Neural cell (in vitro differentiated cells): ENCODE measurements around the gene POLE. TPM values are rescaled to one million over a fixed set of nuclear protein-coding genes. Genes with fewer than 3 reads are reported as not detected.

Experiments
- H2AFZ ChIP-seq: fragments of 200-600, 300-800 bp; sonication (generic), shearing (Covaris generic); 2 replicates; pipeline ENCODE4 v1.6.0; 2014; ENCODE audit warnings: low read depth, mild to moderate bottlenecking, antibody characterized with exemption, low read length, moderate library complexity
- H3F3A ChIP-seq: fragments of 200-600 bp; shearing (Covaris generic); 2 replicates; pipeline ENCODE4 v1.6.1; 2016; ENCODE audit warnings: mild to moderate bottlenecking, moderate library complexity, mixed read lengths, antibody characterized with exemption, low read length; ENCODE audit not compliant: insufficient read depth, poor library complexity, severe bottlenecking
- H3K27ac ChIP-seq: fragments of 200-600, 300-800 bp; sonication (generic), shearing (Covaris generic); 2 replicates; pipeline ENCODE4 v1.5.1; 2014; ENCODE audit warnings: mild to moderate bottlenecking, low read length, moderate library complexity
- H3K27me3 ChIP-seq: fragments of 300-800, 200-600 bp; sonication (generic), shearing (Covaris generic); 2 replicates; pipeline ENCODE4 v1.6.0; 2014; ENCODE audit warnings: mild to moderate bottlenecking, low read depth, low read length, moderate library complexity; ENCODE audit not compliant: insufficient read depth
- H3K36me3 ChIP-seq: fragments of 300-800, 200-600 bp; sonication (generic), shearing (Covaris generic); 2 replicates; pipeline ENCODE4 v1.5.1; 2014; ENCODE audit warnings: mild to moderate bottlenecking, antibody characterized with exemption, low read length, moderate library complexity; ENCODE audit not compliant: insufficient read depth
- H3K4me2 ChIP-seq: fragments of 300-800, 200-600 bp; sonication (generic), shearing (Covaris generic); 2 replicates; pipeline ENCODE4 v1.6.0; 2014; ENCODE audit warnings: mild to moderate bottlenecking, low read length
- H3K4me3 ChIP-seq: fragments of 300-800, 200-600 bp; sonication (generic), shearing (Covaris generic); 2 replicates; pipeline ENCODE4 v1.5.1; 2014; ENCODE audit warnings: mild to moderate bottlenecking, low read length, moderate library complexity
- H3K79me2 ChIP-seq: fragments of 200-600 bp; shearing (Covaris generic); replicated peaks from 2 replicates; pipeline ENCODE4 v1.6.0; 2014; ENCODE audit warnings: mild to moderate bottlenecking, low read length, moderate library complexity; ENCODE audit not compliant: insufficient read depth
- H3K9ac ChIP-seq: fragments of 300-800, 200-600 bp; sonication (generic), shearing (Covaris generic); 2 replicates; pipeline ENCODE4 v1.6.1; 2016; ENCODE audit warnings: mild to moderate bottlenecking, low read length, mixed read lengths
- H3K9me2 ChIP-seq: fragments of 200-600 bp; shearing (Covaris generic); 2 replicates; pipeline ENCODE4 v1.6.1; 2016; ENCODE audit warnings: mild to moderate bottlenecking, low read length, mixed read lengths; ENCODE audit not compliant: insufficient read depth
- H3K9me3 ChIP-seq: fragments of 200-600, 300-800 bp; sonication (generic), shearing (Covaris generic); 2 replicates; pipeline ENCODE4 v1.6.1; 2016; ENCODE audit warnings: mild to moderate bottlenecking, mixed run types, low read length, moderate library complexity, mixed read lengths
- H4K20me1 ChIP-seq: fragments of 200-600 bp; shearing (Covaris generic); 2 replicates; pipeline ENCODE4 v1.6.1; 2016; ENCODE audit warnings: mild to moderate bottlenecking, mixed run types; ENCODE audit not compliant: insufficient read depth
- EP300 ChIP-seq: fragments of 450-650 bp; conservative IDR thresholded peaks from 2 replicates; pipeline ENCODE4 v1.6.1; 2014; ENCODE audit warnings: antibody characterized with exemption, mild to moderate bottlenecking, moderate library complexity; ENCODE audit not compliant: poor library complexity, severe bottlenecking
- EZH2 ChIP-seq: fragments of 200-600, 300-800 bp; shearing (Covaris generic), sonication (generic); IDR thresholded peaks from 2 replicates; pipeline ENCODE4 v1.6.1; 2014; ENCODE audit warnings: antibody characterized with exemption, low read length, borderline replicate concordance, mild to moderate bottlenecking; ENCODE audit not compliant: insufficient read depth, poor library complexity, severe bottlenecking
- MXI1 ChIP-seq: fragments of 450-650 bp; conservative IDR thresholded peaks from 2 replicates; pipeline ENCODE4 v1.6.1; 2014; ENCODE audit warnings: antibody characterized with exemption, mild to moderate bottlenecking; ENCODE audit not compliant: poor library complexity, severe bottlenecking
- POLR2AphosphoS5 ChIP-seq: IDR thresholded peaks from 2 replicates; pipeline ENCODE4 v1.6.1; 2012
- RAD21 ChIP-seq: fragments of 450-650 bp; conservative IDR thresholded peaks from 2 replicates; pipeline ENCODE4 v1.6.1; 2014; ENCODE audit warnings: antibody characterized with exemption, mild to moderate bottlenecking, moderate library complexity
- SMC3 ChIP-seq: fragments of 450-650 bp; conservative IDR thresholded peaks from 2 replicates; pipeline ENCODE4 v1.6.1; 2014; ENCODE audit warnings: antibody characterized with exemption, mild to moderate bottlenecking, moderate library complexity; ENCODE audit not compliant: poor library complexity
- TAF1 ChIP-seq: IDR thresholded peaks from 2 replicates; pipeline ENCODE4 v1.6.1; 2012; ENCODE audit warnings: low read depth
- polyA plus RNA-seq: library from polyadenylated mRNA; depleted of rRNA; stranded (reverse); fragments of >200 nt; gene quantifications from 2 replicates; pipeline ENCODE4 v1.2.3, GENCODE V29; 2014
- TF ChIP-seq, protein P1 (sequence below): IDR thresholded peaks from 2 replicates; pipeline ENCODE4 v1.6.1; 2012; ENCODE audit warnings: borderline replicate concordance
- TF ChIP-seq, protein P2 (sequence below): fragments of 450-650 bp; IDR thresholded peaks from 2 replicates; pipeline ENCODE4 v1.5.1; 2014; ENCODE audit warnings: antibody characterized with exemption, mild to moderate bottlenecking, moderate library complexity; ENCODE audit not compliant: poor library complexity, severe bottlenecking

Gene POLE
- polyA plus RNA-seq, 1 donor from 2014 or later: 8.5 TPM

DNA sequence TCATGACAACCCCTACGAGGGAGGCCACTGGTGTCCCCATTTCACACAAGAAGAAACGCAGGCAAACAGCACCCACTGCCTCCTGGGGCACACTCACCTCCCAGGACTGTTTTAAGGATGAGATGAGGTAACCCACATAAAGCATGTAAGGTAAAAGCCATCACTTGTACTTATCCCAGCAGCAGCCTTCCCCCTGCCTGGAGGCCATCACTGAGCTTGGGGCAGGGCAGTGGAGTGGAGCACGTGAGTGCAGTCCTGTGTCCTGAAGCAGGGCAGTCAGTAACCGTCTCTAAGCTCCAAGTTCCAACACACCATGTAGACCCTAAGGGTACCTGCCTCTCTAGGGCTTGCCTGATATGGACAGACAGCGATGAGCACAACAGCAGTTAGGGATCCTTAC lies 1.7 kb downstream of the POLE start:
- Histone ChIP-seq H3K79me2 (peaks cover 23% of the 10 kb centered on the region), H3K4me2 (no peak overlapping the region), H2AFZ (no peak overlapping the region), H3K27me3 (peaks cover 3% of the 10 kb centered on the region), H3F3A (no peaks in the 10 kb centered on the region), H3K27ac (no peak overlapping the region), H3K4me3 (no peak overlapping the region), H3K9ac (no peak overlapping the region), H3K9me2 (no peaks in the 10 kb centered on the region), H3K36me3 (no peaks in the 10 kb centered on the region), H4K20me1 (no peaks in the 10 kb centered on the region), H3K9me3 (no peaks in the 10 kb centered on the region)
- no peak for TF ChIP-seq EZH2
- TF ChIP-seq, protein P1, sequence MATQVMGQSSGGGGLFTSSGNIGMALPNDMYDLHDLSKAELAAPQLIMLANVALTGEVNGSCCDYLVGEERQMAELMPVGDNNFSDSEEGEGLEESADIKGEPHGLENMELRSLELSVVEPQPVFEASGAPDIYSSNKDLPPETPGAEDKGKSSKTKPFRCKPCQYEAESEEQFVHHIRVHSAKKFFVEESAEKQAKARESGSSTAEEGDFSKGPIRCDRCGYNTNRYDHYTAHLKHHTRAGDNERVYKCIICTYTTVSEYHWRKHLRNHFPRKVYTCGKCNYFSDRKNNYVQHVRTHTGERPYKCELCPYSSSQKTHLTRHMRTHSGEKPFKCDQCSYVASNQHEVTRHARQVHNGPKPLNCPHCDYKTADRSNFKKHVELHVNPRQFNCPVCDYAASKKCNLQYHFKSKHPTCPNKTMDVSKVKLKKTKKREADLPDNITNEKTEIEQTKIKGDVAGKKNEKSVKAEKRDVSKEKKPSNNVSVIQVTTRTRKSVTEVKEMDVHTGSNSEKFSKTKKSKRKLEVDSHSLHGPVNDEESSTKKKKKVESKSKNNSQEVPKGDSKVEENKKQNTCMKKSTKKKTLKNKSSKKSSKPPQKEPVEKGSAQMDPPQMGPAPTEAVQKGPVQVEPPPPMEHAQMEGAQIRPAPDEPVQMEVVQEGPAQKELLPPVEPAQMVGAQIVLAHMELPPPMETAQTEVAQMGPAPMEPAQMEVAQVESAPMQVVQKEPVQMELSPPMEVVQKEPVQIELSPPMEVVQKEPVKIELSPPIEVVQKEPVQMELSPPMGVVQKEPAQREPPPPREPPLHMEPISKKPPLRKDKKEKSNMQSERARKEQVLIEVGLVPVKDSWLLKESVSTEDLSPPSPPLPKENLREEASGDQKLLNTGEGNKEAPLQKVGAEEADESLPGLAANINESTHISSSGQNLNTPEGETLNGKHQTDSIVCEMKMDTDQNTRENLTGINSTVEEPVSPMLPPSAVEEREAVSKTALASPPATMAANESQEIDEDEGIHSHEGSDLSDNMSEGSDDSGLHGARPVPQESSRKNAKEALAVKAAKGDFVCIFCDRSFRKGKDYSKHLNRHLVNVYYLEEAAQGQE: no peak
- no peak for TF ChIP-seq SMC3
- no peak for TF ChIP-seq TAF1
- TF ChIP-seq POLR2AphosphoS5: no peak

GRCh38 chr12:132677492-132677891 lies 9.7 kb downstream of the POLE start:
- H3K27me3 ChIP-seq: no peaks in the 10 kb centered on the region
- no peak overlapping the region for H3K9ac ChIP-seq
- H3K9me3 ChIP-seq: no peaks in the 10 kb centered on the region
- H3K9me2 ChIP-seq: no peaks in the 10 kb centered on the region
- peaks cover 5% of the 10 kb centered on the region for H3K79me2 ChIP-seq
- no peaks in the 10 kb centered on the region for H3K36me3 ChIP-seq
- no peaks in the 10 kb centered on the region for H4K20me1 ChIP-seq
- no peak overlapping the region for H3K4me3 ChIP-seq
- no peak overlapping the region for H2AFZ ChIP-seq
- no peaks in the 10 kb centered on the region for H3F3A ChIP-seq
- H3K27ac ChIP-seq: no peak overlapping the region
- no peak overlapping the region for H3K4me2 ChIP-seq
- TF ChIP-seq, protein P2, sequence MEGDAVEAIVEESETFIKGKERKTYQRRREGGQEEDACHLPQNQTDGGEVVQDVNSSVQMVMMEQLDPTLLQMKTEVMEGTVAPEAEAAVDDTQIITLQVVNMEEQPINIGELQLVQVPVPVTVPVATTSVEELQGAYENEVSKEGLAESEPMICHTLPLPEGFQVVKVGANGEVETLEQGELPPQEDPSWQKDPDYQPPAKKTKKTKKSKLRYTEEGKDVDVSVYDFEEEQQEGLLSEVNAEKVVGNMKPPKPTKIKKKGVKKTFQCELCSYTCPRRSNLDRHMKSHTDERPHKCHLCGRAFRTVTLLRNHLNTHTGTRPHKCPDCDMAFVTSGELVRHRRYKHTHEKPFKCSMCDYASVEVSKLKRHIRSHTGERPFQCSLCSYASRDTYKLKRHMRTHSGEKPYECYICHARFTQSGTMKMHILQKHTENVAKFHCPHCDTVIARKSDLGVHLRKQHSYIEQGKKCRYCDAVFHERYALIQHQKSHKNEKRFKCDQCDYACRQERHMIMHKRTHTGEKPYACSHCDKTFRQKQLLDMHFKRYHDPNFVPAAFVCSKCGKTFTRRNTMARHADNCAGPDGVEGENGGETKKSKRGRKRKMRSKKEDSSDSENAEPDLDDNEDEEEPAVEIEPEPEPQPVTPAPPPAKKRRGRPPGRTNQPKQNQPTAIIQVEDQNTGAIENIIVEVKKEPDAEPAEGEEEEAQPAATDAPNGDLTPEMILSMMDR: no peak
- TF ChIP-seq EP300: no peak
- TF ChIP-seq, protein P1: no peak
- TF ChIP-seq EZH2: no peak
- TF ChIP-seq POLR2AphosphoS5: no peak
- TF ChIP-seq SMC3: no peak
- TF ChIP-seq MXI1: no peak
- TF ChIP-seq TAF1: no peak
- TF ChIP-seq RAD21: no peak
